Activated CD8-positive, alpha-beta T cell treated with anti-CD3 and anti-CD28 coated beads, Interleukin-2, amount 10 ng/mL, durations not matched to agents 7 days and 5 days (primary cell): ENCODE measurements around the gene GNB1. TPM values are rescaled to one million over a fixed set of nuclear protein-coding genes. Genes with fewer than 3 reads are reported as not detected.

Experiments used
- ATAC-seq: fragments of 150-1000 bp; cut with Tn5 transposase; one replicate; pipeline ENCODE4 v1.10.0; 2021; ENCODE audit warnings: moderate library complexity
- CTCF ChIA-PET: fragments of 350-600 bp; sonication (Branson Sonifier 250); formaldehyde crosslinking; loops from one replicate; lab custom pipeline; 2021; ENCODE audit warnings: antibody characterized with exemption; lab: Charles Lee
- POLR2A ChIA-PET: fragments of 350-600 bp; sonication (Branson Sonifier 250); formaldehyde crosslinking; loops from one replicate; lab custom pipeline; 2021; ENCODE audit warnings: antibody characterized with exemption; lab: Charles Lee
- DNase-seq: peaks from one replicate; pipeline ENCODE4 v3.0.0-alpha.2; 2020
- H3K27ac Mint-ChIP-seq: one replicate; pipeline ENCODE4 v1.8.0; 2021; ENCODE audit warnings: mild to moderate bottlenecking, mixed read lengths
- H3K27me3 Mint-ChIP-seq: one replicate; pipeline ENCODE4 v1.8.0; 2021; ENCODE audit warnings: low read depth, mixed read lengths
- H3K36me3 Mint-ChIP-seq: one replicate; pipeline ENCODE4 v1.8.0; 2021; ENCODE audit warnings: low read depth, mixed read lengths
- H3K4me1 Mint-ChIP-seq: one replicate; pipeline ENCODE4 v1.8.0; 2021; ENCODE audit warnings: low read depth, mixed read lengths
- H3K4me3 Mint-ChIP-seq: one replicate; pipeline ENCODE4 v1.8.0; 2021; ENCODE audit warnings: mild to moderate bottlenecking, mixed read lengths
- H3K9me3 Mint-ChIP-seq: one replicate; pipeline ENCODE4 v1.8.0; 2022; ENCODE audit warnings: mixed read lengths; ENCODE audit not compliant: insufficient read depth
- total RNA-seq, 2 experiments: library from RNA; stranded (reverse); gene quantifications; one replicate each; pipeline ENCODE4 v1.2.3, GENCODE V29; 2021

The GNB1 gene
- total RNA-seq, 2 experiments from 2014 or later: 398 TPM

DNA sequence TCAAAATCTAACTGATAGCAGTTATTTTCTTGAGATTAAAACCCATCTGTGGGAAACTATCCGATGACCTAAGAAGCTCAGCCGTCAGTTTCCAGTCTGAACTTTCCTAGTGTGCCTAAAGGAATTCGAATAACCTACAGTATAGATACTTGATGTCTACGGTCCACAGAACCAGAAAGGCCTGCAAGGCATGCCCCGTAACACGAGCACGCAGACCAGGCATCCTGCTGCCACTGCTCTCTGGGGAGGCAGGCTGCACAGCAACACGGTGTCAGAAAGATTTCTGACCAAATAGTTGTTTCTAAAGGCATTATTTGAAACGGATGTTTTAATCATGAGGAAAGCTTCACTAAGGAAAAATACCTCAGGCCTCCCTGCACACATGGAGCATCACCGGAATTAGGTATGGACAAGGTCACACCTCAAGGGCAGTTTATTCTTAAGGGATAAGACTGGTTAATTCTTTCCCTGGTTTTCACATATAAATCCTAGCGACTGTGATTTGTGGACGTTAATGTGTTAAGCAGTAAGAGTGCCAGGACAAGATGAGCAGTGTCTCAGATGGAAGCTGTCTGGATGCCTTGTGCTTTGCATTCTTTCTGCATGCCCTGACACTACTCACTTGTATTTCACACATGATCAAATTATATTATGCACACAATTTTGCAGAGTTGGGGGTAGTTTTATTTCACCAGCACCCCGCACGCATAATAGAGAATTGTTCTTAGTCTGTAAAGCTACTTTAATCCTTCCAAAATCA, 63.6 kb downstream of the GNB1 start:
- no peak overlapping the region for H3K27ac Mint-ChIP-seq
- DNase-seq (no peak), ATAC-seq (no peak)
- ChIA-PET CTCF (interaction anchor here (2.4 to 2.9 kb wide), 2 partner anchors 79 to 81 kb away, joined by 9 to 11 read pairs; no protein-coding TSS in a partner anchor), POLR2A (interaction anchor here (1.1 to 1.4 kb wide), 2 partner anchors 9 to 103 kb away, joined by 3 to 4 read pairs; partner anchors contain the start of gene CDK11A)
- H3K4me3 Mint-ChIP-seq: no peak overlapping the region
- H3K27me3 Mint-ChIP-seq: no peaks in the 10 kb centered on the region
- H3K9me3 Mint-ChIP-seq: no peaks in the 10 kb centered on the region
- peaks cover 37% of the 10 kb centered on the region for H3K36me3 Mint-ChIP-seq
- peaks cover 30% of the 10 kb centered on the region for H3K4me1 Mint-ChIP-seq

DNA sequence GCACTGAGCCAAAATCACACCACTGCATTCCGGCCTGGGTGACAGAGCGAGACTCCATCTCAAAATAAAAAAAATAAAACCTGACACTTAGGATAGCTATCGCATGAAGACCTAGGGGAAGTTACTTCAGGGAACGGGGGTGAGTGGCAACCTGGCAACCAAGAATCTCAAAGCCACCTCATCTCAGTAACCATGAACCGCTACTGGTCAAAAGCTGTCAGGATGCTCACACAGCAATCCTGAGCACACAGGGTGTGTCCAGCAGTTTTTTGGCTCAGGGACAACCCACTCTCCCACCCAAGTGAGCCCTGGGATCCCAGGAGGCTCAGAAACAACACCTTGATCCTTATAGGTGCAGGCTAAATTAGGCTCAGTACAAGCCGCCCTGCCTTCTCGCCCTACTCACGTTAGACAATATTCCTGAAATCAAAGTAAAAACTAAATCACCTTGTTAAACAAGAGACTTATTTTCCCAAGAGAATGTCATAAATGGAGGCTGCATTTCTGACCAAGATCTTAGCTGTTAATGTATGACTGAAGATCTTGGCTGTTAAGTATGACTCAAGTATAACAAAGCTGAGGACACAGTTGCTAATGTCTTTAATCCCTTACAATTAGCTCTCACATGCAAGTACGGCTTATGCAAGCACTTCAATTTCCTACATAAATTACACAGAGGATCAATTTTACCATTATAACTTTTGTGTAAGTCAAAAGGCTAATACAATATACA, 64.4 kb downstream of the GNB1 start:
- Mint-ChIP-seq H3K36me3 (peaks cover 35% of the 10 kb centered on the region), H3K4me3 (no peak overlapping the region), H3K4me1 (peaks cover 29% of the 10 kb centered on the region), H3K27ac (no peak overlapping the region), H3K9me3 (no peaks in the 10 kb centered on the region), H3K27me3 (no peaks in the 10 kb centered on the region)
- DNase-seq: no peak
- ChIA-PET CTCF (interaction anchor here (2.4 to 2.9 kb wide), 2 partner anchors 80 to 82 kb away, joined by 9 to 11 read pairs; no protein-coding TSS in a partner anchor), POLR2A (no interaction called here)
- ATAC-seq: no peak

DNA sequence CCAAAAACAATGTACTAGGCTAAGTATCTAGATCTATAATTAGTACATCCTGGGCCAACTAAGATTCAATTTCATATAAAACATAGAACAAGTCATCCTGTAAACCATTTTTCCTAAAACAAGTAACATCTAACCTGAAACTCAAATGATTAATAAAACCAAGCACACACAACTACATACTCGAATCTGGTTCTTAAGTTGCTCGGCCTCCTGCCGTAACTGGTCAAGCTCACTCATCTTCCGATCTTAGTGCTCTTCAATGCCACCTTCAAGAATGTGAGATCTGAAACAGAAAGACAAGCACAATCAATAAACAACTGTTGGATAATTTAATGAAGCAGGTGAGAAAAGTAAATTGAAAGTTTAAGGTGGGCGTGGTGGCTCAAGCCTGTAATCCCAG, 65.7 kb downstream of the GNB1 start:
- H3K9me3 Mint-ChIP-seq: no peaks in the 10 kb centered on the region
- peak overlapping the region; percentile 7 for H3K27ac Mint-ChIP-seq
- H3K4me1 Mint-ChIP-seq: peaks cover 32% of the 10 kb centered on the region
- H3K36me3 Mint-ChIP-seq: peaks cover 40% of the 10 kb centered on the region
- ChIA-PET POLR2A (no interaction called here), CTCF (no interaction called here)
- DNase-seq: no peak
- no peak overlapping the region for H3K4me3 Mint-ChIP-seq
- H3K27me3 Mint-ChIP-seq: no peaks in the 10 kb centered on the region
- ATAC-seq: no peak

DNA sequence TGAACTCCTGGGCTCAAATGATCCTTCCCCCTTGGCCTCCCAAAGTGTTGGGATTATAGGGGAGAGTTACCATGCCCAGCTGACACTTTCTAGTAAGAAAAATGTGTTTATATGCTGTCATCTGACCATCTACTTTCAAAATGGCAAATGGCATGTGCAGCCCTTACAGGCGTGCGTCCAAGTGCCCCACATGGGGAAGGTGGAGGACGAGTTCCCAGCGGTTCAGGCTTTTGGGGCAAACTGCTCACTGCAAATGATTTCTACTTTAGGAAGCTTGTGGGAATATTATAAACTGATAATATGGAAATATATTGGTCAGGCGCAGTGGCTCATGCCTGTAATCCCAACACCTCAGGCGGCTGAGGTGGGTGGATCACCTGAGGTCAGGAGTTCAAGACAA, 71.1 kb downstream of the GNB1 start:
- Mint-ChIP-seq H3K4me3 (no peak overlapping the region), H3K36me3 (peaks cover 47% of the 10 kb centered on the region), H3K27ac (no peak overlapping the region), H3K4me1 (peaks cover 16% of the 10 kb centered on the region), H3K27me3 (no peaks in the 10 kb centered on the region), H3K9me3 (no peaks in the 10 kb centered on the region)
- ChIA-PET POLR2A (no interaction called here), CTCF (interaction anchor here (1.3 to 2.0 kb wide), 2 partner anchors 86 to 89 kb away, joined by 4 read pairs; no protein-coding TSS in a partner anchor)
- ATAC-seq: no peak
- DNase-seq: no peak

DNA sequence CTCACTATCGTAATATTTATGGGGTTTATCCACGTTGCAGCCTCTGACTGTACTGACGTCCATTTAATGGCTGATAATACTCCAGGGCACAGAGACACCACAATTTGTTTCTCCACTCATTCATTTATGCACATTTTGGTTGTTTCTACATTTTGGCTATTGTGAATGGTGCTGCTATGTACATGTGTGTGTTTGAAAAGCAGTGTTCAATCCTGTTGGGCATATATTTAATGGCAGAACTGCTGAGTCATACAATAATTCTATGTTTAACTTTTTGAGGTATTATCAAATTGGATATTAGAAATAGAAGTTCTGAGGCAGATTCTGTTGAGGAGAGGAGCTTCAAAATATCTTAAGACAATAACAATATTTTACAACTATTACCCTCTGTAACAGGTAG, 73.7 kb downstream of the GNB1 start:
- Mint-ChIP-seq H3K36me3 (peaks cover 49% of the 10 kb centered on the region), H3K9me3 (no peaks in the 10 kb centered on the region), H3K4me3 (no peak overlapping the region), H3K27ac (no peak overlapping the region), H3K27me3 (no peaks in the 10 kb centered on the region), H3K4me1 (peaks cover 4% of the 10 kb centered on the region)
- ChIA-PET POLR2A (no interaction called here), CTCF (no interaction called here)
- ATAC-seq: no peak
- no peak for DNase-seq

DNA sequence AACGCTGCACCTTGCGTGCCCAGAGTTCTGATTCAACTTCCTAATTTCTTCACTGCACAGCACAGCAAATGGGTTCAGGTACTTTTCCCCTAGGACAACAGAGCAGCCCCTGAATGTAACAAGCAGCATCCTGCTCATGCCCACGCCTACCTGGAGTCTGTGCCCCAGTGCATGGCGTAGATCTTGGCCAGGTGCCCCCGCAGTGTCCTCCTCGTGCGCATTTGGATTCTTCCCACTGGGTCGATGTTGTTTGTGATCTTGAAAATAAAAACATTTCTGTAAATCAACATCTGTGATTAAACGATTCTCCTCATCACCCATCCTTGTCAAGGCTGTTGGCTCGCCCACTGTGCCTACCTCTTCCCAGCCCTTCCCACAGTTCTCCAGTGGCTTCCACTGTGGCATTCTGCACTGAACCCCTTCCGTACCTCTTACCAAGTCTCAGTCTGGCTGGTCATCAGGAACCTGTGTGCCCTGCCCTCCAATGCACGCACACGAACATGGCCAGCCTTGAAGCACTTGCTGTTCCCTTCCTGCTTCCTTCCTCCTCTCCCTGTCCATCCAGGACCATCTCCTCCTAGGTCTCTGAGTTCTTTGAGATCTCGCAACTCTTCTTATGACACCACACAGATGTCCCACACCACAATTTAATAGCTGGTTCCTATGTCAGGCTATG, 75.1 kb downstream of the GNB1 start:
- ATAC-seq: no peak
- H3K4me1 Mint-ChIP-seq: no peaks in the 10 kb centered on the region
- DNase-seq: no peak
- H3K9me3 Mint-ChIP-seq: no peaks in the 10 kb centered on the region
- no peak overlapping the region for H3K4me3 Mint-ChIP-seq
- CTCF ChIA-PET: no interaction called here
- no peaks in the 10 kb centered on the region for H3K27me3 Mint-ChIP-seq
- peaks cover 48% of the 10 kb centered on the region for H3K36me3 Mint-ChIP-seq
- peak overlapping the region; percentile 45 for H3K27ac Mint-ChIP-seq
- POLR2A ChIA-PET: no interaction called here

DNA sequence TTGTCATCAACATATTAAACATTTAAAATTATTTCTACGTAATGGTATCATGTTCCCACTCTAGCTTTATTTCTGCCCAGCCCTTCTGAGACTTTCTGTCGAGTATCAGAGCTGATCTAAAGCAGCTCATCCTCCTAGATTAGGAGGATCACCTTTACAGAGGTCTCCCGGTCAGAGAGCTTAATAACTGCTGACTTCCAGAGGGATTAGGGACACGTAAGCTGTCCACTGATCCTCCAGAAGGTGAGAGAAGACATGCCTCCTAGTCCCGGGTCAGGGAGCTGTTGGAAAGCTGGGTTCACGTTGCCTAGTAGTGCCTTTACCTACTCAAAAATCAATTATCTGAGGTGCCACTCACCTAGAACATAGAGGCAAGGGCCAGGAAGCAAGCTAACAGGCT, 81.4 kb downstream of the GNB1 start:
- POLR2A ChIA-PET: no interaction called here

DNA sequence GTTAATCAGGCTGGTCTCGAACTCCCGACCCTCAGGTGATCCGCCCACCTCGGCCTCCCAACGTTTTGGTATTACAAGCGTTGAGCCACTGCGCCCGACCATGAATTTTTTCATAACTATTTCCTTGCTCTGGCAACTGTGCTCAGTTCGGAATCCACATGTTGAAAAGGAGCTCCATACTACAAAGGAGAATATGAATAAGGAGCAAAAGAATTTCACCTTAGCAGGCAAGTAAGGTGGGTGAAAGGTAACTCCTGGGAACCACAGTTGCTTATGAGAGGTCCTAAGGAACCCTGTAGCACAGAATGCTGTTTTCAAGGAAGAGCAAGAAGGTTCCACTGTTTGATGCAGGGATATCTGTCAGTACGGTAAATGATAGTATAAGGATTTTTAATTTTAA, 82.7 kb downstream of the GNB1 start:
- Mint-ChIP-seq H3K27me3 (no peaks in the 10 kb centered on the region), H3K4me1 (peaks cover 2% of the 10 kb centered on the region), H3K4me3 (no peak overlapping the region), H3K27ac (no peak overlapping the region), H3K36me3 (peaks cover 42% of the 10 kb centered on the region), H3K9me3 (no peaks in the 10 kb centered on the region)
- CTCF ChIA-PET: no interaction called here
- no peak for DNase-seq
- no peak for ATAC-seq
- POLR2A ChIA-PET: interaction anchor here (0.6 to 1.6 kb wide), 2 partner anchors 23 to 99 kb away, joined by 3 to 4 read pairs; no protein-coding TSS in a partner anchor

More for the DNA sequence above, 81.4 kb downstream of the GNB1 start:
- H3K27me3 Mint-ChIP-seq: no peaks in the 10 kb centered on the region
- DNase-seq: no peak
- H3K4me1 Mint-ChIP-seq: no peaks in the 10 kb centered on the region
- CTCF ChIA-PET: interaction anchor here (0.9 kb wide), 1 partner anchor 96 kb away, joined by 3 read pairs; no protein-coding TSS in a partner anchor
- no peak overlapping the region for H3K27ac Mint-ChIP-seq
- peaks cover 43% of the 10 kb centered on the region for H3K36me3 Mint-ChIP-seq
- no peak overlapping the region for H3K4me3 Mint-ChIP-seq
- H3K9me3 Mint-ChIP-seq: no peaks in the 10 kb centered on the region
- no peak for ATAC-seq

DNA sequence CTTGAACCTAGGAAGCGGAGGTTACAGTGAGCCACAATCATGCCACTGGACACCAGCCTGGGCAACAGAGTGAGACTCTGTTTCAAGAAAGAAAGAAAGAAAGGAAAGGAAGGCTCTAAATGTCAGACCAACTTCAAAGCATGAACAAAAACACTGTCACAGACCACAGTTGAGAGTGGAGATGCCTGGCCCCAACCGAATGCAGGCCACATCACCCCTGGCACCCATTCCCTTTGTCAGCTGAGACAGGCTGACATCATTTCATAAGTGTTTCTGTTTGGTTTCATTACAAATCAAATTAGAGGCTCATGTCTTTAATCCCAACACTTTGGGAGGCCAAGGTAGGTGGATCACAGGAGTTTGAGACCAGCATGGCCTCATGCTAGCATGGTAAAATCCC, 84.0 kb downstream of the GNB1 start:
- POLR2A ChIA-PET: interaction anchor here (1.6 kb wide), 1 partner anchor 22 kb away, joined by 3 read pairs; no protein-coding TSS in a partner anchor
- no peaks in the 10 kb centered on the region for H3K9me3 Mint-ChIP-seq
- H3K36me3 Mint-ChIP-seq: peaks cover 40% of the 10 kb centered on the region
- H3K4me1 Mint-ChIP-seq: peaks cover 8% of the 10 kb centered on the region
- no peak overlapping the region for H3K4me3 Mint-ChIP-seq
- CTCF ChIA-PET: no interaction called here
- H3K27me3 Mint-ChIP-seq: no peaks in the 10 kb centered on the region
- ATAC-seq (no peak), DNase-seq (no peak)
- no peak overlapping the region for H3K27ac Mint-ChIP-seq

DNA sequence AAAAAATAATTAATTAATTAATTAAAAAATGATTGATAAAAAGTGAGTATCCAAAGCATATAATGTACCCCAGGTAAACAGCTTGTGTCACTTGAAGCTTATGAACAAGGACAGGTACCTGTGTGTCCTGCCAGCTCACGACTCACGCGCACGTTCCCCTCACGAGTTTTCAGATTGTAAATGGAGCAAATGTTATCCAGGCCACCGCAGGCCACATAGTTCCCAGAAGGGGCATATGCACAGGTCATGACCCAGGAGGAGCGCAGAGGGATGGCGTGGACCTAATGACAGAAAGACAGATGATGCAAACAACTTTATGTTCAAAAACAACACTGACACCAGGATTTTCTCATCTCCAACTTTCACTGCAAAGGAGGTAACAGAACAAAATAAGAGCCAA, 86.6 kb downstream of the GNB1 start:
- no peaks in the 10 kb centered on the region for H3K27me3 Mint-ChIP-seq
- peaks cover 53% of the 10 kb centered on the region for H3K36me3 Mint-ChIP-seq
- no peaks in the 10 kb centered on the region for H3K9me3 Mint-ChIP-seq
- ChIA-PET CTCF (no interaction called here), POLR2A (no interaction called here)
- no peak overlapping the region for H3K27ac Mint-ChIP-seq
- ATAC-seq: no peak
- no peak overlapping the region for H3K4me3 Mint-ChIP-seq
- DNase-seq: no peak
- H3K4me1 Mint-ChIP-seq: peaks cover 21% of the 10 kb centered on the region

DNA sequence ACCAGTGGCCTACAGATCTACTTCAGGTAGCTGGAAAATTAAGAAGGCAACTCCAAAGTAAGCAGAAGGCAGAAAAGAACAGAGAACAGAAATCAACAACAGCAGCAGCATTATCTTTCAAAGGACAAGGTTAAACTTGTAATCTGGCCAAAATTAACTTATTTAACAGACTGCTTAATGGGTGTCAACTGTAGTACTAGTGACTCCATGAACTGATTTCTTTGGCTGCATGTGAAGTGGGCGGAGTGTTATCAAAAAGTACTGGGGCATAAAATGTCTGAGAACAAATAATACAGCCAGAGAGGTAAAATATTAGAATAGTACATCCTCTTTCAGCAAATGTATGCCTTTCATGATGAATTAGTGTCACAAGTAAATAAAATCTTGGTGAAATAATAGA, 88.0 kb downstream of the GNB1 start:
- H3K4me3 Mint-ChIP-seq: no peak overlapping the region
- no peaks in the 10 kb centered on the region for H3K9me3 Mint-ChIP-seq
- peaks cover 55% of the 10 kb centered on the region for H3K36me3 Mint-ChIP-seq
- H3K4me1 Mint-ChIP-seq: peaks cover 22% of the 10 kb centered on the region
- no peak overlapping the region for H3K27ac Mint-ChIP-seq
- ChIA-PET POLR2A (no interaction called here), CTCF (no interaction called here)
- no peak for DNase-seq
- H3K27me3 Mint-ChIP-seq: no peaks in the 10 kb centered on the region
- no peak for ATAC-seq
